Measurements from ENCODE around the gene ARRDC5.

Gene ARRDC5

DNA sequence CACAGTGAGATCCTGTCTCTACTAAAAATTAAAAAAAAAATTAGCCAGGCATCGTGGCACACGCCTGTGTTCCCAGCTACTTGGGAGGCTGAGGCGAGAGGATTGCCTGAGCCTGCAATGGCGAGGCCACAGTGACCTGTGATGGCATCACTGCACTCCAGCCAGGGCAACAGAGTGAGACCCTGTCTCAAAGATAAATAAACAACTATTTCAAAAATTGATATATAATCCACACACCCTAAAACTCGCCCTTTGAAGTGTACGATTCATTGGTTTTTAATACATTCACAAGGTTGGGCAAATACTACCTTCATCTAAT lies 59.1 kb downstream of the ARRDC5 start:
- TF ChIP-seq, protein P1, sequence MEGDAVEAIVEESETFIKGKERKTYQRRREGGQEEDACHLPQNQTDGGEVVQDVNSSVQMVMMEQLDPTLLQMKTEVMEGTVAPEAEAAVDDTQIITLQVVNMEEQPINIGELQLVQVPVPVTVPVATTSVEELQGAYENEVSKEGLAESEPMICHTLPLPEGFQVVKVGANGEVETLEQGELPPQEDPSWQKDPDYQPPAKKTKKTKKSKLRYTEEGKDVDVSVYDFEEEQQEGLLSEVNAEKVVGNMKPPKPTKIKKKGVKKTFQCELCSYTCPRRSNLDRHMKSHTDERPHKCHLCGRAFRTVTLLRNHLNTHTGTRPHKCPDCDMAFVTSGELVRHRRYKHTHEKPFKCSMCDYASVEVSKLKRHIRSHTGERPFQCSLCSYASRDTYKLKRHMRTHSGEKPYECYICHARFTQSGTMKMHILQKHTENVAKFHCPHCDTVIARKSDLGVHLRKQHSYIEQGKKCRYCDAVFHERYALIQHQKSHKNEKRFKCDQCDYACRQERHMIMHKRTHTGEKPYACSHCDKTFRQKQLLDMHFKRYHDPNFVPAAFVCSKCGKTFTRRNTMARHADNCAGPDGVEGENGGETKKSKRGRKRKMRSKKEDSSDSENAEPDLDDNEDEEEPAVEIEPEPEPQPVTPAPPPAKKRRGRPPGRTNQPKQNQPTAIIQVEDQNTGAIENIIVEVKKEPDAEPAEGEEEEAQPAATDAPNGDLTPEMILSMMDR (IDR thresholded peaks at IDR 0.05; ENCODE audit: extremely low read depth, insufficient read depth, missing control alignments), result no peak
- DNase-seq (ENCODE audit: low spot score), result no peak

More for the DNA sequence above, 59.1 kb downstream of the ARRDC5 start:
- in situ Hi-C loops (cut with MboI; ENCODE audit: low pct_unique_long_range_greater_than_20kb, low sequenced_read_pairs, unreplicated experiment), result no loop called here
